Activated naive CD4-positive, alpha-beta T cell treated with anti-CD3 and anti-CD28 coated beads for 36 hours (primary cell): ENCODE measurements around the gene VPS26C. TPM values are rescaled to one million over a fixed set of nuclear protein-coding genes. Genes with fewer than 3 reads are reported as not detected.

Source experiments
- CTCF ChIA-PET: fragments of 350-600 bp; sonication (Branson Sonifier 250); formaldehyde crosslinking; loops from one replicate; lab custom pipeline; 2021; ENCODE audit warnings: antibody characterized with exemption; lab: Charles Lee
- DNase-seq: peaks from one replicate; pipeline ENCODE4 v3.0.0-alpha.2; 2020
- H3K27ac Mint-ChIP-seq: one replicate; pipeline ENCODE4 v1.8.0; 2021; ENCODE audit warnings: mild to moderate bottlenecking, mixed read lengths
- H3K27me3 Mint-ChIP-seq: one replicate; pipeline ENCODE4 v1.8.0; 2021; ENCODE audit warnings: low read depth, mixed read lengths
- H3K36me3 Mint-ChIP-seq: one replicate; pipeline ENCODE4 v1.8.0; 2021; ENCODE audit warnings: low read depth, mixed read lengths
- H3K4me1 Mint-ChIP-seq: one replicate; pipeline ENCODE4 v1.8.0; 2021; ENCODE audit warnings: low read depth, mixed read lengths
- H3K4me3 Mint-ChIP-seq: one replicate; pipeline ENCODE4 v1.8.0; 2021; ENCODE audit warnings: mild to moderate bottlenecking, moderate library complexity, mixed read lengths
- H3K9me3 Mint-ChIP-seq: one replicate; pipeline ENCODE4 v1.8.0; 2021; ENCODE audit warnings: mixed read lengths
- intact Hi-C: fragments of 100-400 bp; cut with micrococcal nuclease; formaldehyde crosslinking; loops from one replicate; pipeline ENCODE4 v1.15.1; 2023
- total RNA-seq, 2 experiments: library from RNA; stranded (reverse); gene quantifications; one replicate each; pipeline ENCODE4 v1.2.3, GENCODE V29; 2021

The VPS26C gene
- total RNA-seq, 2 experiments from 2014 or later: 50.1 to 51.0 TPM

DNA sequence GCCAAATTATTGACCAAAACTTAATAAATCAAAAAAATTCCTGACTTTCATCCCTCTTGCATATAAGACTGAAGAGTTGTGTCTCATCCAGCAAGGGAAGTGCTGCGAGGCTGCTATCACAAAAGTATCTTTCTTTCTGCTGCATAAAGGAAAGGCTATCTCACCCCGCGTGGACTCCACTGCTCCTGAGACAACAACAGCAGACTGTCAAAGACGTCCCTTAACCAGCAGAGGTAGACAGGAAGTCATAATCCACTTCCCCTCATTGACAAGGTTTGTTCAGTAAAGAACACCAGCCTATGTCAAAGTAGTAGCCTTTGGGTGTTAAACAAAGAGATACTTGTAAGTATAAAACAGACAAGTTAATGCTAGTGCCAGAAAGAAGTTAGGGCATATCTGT, 29.4 kb downstream of the VPS26C start:
- H3K4me1 Mint-ChIP-seq: peaks cover 20% of the 10 kb centered on the region
- CTCF ChIA-PET: interaction anchor here (1.3 kb wide), 1 partner anchor 17 kb away, joined by 4 read pairs; no protein-coding TSS in a partner anchor
- H3K27ac Mint-ChIP-seq: peak overlapping the region; percentile 61

DNA sequence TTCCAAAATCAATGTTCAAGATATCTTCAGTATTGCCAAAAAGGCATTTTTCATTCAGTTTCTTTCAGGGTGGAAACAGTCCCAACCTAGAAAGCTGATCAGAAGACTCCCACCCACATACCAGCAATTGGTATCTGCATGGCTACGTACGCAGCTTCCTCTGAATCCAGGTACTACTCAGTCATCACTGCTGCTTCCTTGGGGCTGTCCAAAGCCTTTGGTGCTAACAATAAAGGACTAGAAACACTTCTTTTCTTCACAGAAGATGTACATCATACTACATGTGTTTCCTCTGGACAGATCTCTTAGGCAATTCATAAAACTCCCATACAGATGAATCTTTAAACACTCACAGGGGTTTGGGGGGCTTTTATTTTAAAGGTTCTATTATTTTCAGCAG, 29.8 kb downstream of the VPS26C start:
- Mint-ChIP-seq H3K27me3 (no peaks in the 10 kb centered on the region), H3K4me3 (no peak overlapping the region), H3K9me3 (no peaks in the 10 kb centered on the region), H3K36me3 (peaks cover 18% of the 10 kb centered on the region), H3K27ac (peak overlapping the region; percentile 61), H3K4me1 (peaks cover 20% of the 10 kb centered on the region)
- CTCF ChIA-PET: no interaction called here
- intact Hi-C loops: no loop called here
- no peak for DNase-seq

More for the DNA sequence above, 29.4 kb downstream of the VPS26C start:
- H3K27me3 Mint-ChIP-seq: no peaks in the 10 kb centered on the region
- no peak for DNase-seq
- intact Hi-C loops: no loop called here
- H3K9me3 Mint-ChIP-seq: no peaks in the 10 kb centered on the region
- H3K36me3 Mint-ChIP-seq: peaks cover 17% of the 10 kb centered on the region
- H3K4me3 Mint-ChIP-seq: no peak overlapping the region

DNA sequence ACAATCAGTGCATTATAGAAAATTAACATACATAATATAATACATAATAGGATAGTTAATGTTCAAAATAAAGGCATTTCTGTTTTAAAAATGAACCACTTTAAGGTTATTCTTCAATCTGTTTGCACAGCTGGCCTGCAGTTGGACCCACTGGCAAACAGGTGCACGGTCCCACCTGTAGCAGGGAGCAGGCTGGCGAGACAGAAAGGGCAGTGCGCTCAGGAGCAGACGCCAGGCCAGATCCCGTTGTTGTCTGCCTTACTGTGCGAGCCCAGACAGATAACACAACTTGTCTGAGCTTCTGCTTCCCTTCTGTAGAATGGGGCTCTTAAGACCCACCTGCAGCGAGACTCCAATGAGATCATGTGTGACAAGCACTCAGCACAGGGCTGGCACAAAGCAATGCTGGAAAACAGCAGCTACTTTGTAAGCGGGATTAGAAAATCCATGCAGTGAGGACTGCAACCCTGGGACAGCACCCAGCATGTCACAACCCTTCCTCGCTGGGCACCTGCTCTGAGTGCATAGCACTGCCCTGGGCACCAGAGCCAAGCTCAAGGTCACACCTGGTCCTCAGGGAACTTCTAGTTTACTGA, 33.5 kb downstream of the VPS26C start:
- H3K9me3 Mint-ChIP-seq: no peaks in the 10 kb centered on the region
- peaks cover 16% of the 10 kb centered on the region for H3K4me1 Mint-ChIP-seq
- intact Hi-C loops: no loop called here
- peaks cover 22% of the 10 kb centered on the region for H3K36me3 Mint-ChIP-seq
- no peak for DNase-seq
- CTCF ChIA-PET: no interaction called here
- H3K27ac Mint-ChIP-seq: no peak overlapping the region
- H3K27me3 Mint-ChIP-seq: no peaks in the 10 kb centered on the region
- no peak overlapping the region for H3K4me3 Mint-ChIP-seq

DNA sequence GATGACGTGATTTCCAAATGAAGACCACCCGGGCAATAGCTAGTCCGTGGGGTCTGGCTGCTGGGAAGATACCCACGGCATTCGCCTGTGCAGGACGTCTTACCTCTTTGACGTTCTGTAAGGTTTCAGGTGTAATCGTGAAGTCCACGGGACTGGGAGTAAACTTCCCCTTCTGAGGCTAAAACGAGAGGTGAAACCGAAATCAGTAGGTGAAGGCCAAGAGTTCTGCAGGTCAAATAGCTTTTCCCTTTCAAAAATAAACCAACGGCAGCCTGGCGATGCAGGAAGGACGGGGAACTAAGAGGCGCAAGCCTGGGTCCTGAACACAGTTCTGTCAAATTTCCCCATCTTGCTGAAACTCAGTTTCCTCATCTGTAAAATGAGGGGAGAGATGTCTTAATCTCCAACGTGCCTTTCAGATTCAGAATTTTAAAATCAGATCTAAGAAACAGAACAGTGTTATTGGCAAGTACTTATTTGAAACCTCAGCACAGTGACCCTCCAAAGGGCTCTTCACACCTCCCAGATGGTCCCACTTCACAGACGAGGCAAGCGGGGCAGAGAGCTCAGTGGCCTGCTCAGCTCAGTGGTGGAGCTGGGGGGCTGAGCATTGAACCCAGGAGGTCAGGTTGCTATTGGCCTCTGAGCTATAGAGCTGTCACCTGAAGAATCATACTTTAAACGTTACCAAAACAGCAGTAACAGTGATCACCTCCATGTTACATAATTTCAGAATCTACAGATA, 34.7 kb downstream of the VPS26C start:
- peaks cover 4% of the 10 kb centered on the region for H3K4me1 Mint-ChIP-seq
- CTCF ChIA-PET: interaction anchor here (0.9 to 1.1 kb wide), 2 partner anchors 12 to 14 kb away, joined by 3 read pairs; no protein-coding TSS in a partner anchor
- peaks cover 21% of the 10 kb centered on the region for H3K36me3 Mint-ChIP-seq
- no peaks in the 10 kb centered on the region for H3K27me3 Mint-ChIP-seq
- no peak for DNase-seq
- H3K4me3 Mint-ChIP-seq: no peak overlapping the region
- H3K9me3 Mint-ChIP-seq: no peaks in the 10 kb centered on the region
- H3K27ac Mint-ChIP-seq: no peak overlapping the region
- intact Hi-C loops: no loop called here

DNA sequence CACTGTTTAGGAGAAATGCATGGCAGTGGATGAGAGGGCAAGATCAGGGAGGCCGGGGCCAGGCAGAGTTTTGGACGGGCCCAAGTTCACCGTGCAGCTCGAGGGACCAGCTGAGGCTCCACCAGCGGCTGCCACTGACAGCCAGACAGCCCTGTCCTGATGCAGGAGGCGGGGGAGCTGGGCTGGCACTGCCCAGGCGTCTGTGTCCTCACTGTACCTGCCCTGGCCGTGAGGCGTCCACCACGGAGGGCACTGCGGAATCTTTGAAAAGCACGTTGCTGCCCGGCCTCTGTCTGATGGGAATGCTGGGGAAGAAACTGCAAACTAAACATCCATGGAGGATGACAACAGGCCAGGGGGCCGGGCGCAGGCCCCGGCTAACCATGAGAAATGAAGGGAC, 35.5 kb downstream of the VPS26C start:
- CTCF ChIA-PET: interaction anchor here (0.9 to 1.1 kb wide), 2 partner anchors 11 to 14 kb away, joined by 3 read pairs; no protein-coding TSS in a partner anchor
- H3K4me1 Mint-ChIP-seq: peaks cover under 1% of the 10 kb centered on the region
- intact Hi-C loops: no loop called here
- H3K27ac Mint-ChIP-seq: peak overlapping the region; percentile 9
- no peak for DNase-seq
- H3K27me3 Mint-ChIP-seq: no peaks in the 10 kb centered on the region
- H3K36me3 Mint-ChIP-seq: peaks cover 24% of the 10 kb centered on the region
- H3K9me3 Mint-ChIP-seq: no peaks in the 10 kb centered on the region
- no peak overlapping the region for H3K4me3 Mint-ChIP-seq

DNA sequence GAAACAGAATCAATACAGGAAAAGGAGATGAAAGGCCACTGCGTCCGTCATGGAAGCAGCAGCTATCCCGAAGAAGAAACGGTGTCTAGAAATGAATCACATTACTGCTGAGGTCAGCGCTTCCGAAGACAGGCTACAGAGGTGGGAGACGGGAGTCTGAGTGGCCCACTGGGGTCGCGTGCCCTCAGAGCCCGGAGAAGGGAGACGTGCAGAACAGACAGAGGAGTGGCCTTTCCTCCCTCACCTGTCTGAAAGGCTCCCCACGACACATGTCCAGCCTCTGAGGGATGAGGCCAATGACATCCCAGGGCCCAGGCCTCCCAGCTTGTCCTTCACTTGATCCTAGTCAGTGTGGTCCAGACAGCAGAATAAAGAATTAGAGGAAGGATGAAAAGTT, 35.9 kb downstream of the VPS26C start:
- intact Hi-C loops: no loop called here
- Mint-ChIP-seq H3K9me3 (no peaks in the 10 kb centered on the region), H3K27me3 (no peaks in the 10 kb centered on the region), H3K4me3 (no peak overlapping the region), H3K36me3 (peaks cover 27% of the 10 kb centered on the region), H3K27ac (peak overlapping the region; percentile 9), H3K4me1 (peaks cover 2% of the 10 kb centered on the region)
- CTCF ChIA-PET: interaction anchor here (1.1 kb wide), 1 partner anchor 15 kb away, joined by 3 read pairs; no protein-coding TSS in a partner anchor
- DNase-seq: no peak

DNA sequence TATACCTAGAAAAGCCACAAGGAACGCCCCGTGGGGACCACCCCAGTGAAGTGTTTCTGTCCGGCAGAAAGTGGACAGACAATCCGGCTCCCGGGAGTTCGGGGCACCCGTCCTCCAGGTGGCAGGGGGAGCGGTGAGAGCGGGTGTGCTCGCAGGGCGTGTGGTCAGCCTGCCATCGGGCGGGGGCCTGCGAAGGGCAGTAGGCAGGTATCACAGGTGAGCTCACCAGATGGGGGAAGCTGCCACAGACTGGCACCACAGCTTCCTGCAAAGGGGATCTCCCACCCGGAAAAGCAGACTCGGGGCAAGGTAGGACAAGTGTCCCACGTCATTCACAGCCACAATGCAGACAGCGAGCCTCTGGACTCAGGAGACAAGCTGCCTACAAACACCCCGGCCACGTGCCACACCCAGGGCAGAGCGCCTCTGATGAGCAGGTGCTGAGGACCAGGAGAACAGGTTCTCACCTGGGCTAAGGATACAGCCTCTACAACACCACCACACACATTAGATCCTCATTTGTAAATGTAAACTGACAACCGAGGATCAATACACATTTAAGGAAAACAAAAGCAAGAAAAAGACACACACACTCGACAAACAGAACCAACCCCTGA, 36.4 kb downstream of the VPS26C start:
- CTCF ChIA-PET: no interaction called here
- H3K4me3 Mint-ChIP-seq: no peak overlapping the region
- no peak overlapping the region for H3K27ac Mint-ChIP-seq
- peaks cover 6% of the 10 kb centered on the region for H3K4me1 Mint-ChIP-seq
- H3K9me3 Mint-ChIP-seq: no peaks in the 10 kb centered on the region
- H3K27me3 Mint-ChIP-seq: no peaks in the 10 kb centered on the region
- H3K36me3 Mint-ChIP-seq: peaks cover 31% of the 10 kb centered on the region
- intact Hi-C loops: no loop called here
- no peak for DNase-seq

DNA sequence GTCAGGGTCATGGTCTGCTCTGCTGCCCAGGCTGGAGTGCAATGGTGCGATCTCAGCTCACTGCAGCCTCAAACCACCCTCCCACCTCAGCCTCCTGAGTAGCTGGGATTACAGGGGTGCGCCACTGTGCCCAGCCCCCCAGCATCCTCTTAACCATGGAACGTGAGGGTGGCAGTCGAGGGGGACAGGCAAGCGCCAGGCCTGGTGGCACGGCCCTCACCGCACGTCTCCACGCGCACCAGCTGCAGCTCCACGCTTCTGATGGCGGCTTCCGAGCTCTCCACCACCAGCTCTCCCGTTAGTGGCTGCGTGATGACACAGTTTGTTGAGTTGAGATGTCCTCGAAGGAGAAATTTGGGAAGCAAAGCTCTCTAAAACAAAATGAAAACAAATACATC, 39.1 kb downstream of the VPS26C start:
- Mint-ChIP-seq H3K27me3 (no peaks in the 10 kb centered on the region), H3K36me3 (peaks cover 51% of the 10 kb centered on the region), H3K4me1 (peaks cover 33% of the 10 kb centered on the region), H3K4me3 (no peak overlapping the region), H3K27ac (no peak overlapping the region), H3K9me3 (no peaks in the 10 kb centered on the region)
- DNase-seq: no peak
- CTCF ChIA-PET: interaction anchor here (0.6 kb wide), 1 partner anchor 899 kb away, joined by 3 read pairs; no protein-coding TSS in a partner anchor
- intact Hi-C loops: no loop called here

DNA sequence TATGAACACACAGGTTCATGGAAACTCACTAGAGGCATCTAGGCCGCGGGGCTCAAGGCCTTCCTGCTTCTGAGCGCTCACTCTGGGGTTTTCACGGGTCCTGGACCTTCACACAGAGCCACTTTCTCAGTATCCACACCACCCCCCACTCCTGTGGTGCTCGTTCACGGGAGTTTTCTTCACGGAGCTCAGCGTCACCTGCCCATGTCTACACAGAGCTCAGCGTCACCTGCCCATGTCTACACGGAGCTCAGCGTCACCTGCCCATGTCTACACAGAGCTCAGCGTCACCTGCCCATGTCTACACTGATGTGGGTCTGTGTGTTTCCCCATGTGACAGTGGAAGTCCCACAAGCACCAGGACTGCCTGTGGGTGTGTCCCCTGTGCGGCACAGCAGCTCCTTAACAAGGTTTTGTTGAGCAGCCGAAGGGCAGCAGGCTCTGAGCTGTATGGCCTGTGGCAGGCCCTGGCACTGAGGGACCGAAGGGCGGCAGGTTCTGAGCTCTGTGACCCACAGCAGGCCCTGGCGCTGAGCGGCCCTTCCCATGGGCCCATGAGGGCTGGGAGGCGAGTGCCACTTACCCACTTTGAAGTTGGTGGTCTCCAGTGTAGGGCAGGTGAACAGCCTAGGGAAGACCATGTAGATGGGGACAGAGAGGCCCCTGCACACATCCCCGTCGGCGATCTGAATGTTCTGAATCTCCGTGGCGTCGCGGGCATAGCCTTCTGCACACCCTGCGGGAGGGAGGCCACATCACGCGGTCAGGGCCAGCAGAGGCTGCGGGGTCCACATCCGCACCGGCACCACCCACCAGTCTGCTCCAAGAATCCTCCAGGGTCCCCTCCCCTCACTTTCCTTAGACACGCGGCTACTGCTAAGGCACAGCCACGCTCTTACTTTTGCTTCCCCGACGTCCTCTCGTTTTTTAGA, 39.8 kb downstream of the VPS26C start:
- peaks cover 37% of the 10 kb centered on the region for H3K4me1 Mint-ChIP-seq
- CTCF ChIA-PET: interaction anchor here (0.6 kb wide), 1 partner anchor 900 kb away, joined by 3 read pairs; no protein-coding TSS in a partner anchor
- no peaks in the 10 kb centered on the region for H3K9me3 Mint-ChIP-seq
- H3K27ac Mint-ChIP-seq: no peak overlapping the region
- intact Hi-C loops: no loop called here
- DNase-seq: no peak
- no peak overlapping the region for H3K4me3 Mint-ChIP-seq
- H3K27me3 Mint-ChIP-seq: no peaks in the 10 kb centered on the region
- peaks cover 53% of the 10 kb centered on the region for H3K36me3 Mint-ChIP-seq

DNA sequence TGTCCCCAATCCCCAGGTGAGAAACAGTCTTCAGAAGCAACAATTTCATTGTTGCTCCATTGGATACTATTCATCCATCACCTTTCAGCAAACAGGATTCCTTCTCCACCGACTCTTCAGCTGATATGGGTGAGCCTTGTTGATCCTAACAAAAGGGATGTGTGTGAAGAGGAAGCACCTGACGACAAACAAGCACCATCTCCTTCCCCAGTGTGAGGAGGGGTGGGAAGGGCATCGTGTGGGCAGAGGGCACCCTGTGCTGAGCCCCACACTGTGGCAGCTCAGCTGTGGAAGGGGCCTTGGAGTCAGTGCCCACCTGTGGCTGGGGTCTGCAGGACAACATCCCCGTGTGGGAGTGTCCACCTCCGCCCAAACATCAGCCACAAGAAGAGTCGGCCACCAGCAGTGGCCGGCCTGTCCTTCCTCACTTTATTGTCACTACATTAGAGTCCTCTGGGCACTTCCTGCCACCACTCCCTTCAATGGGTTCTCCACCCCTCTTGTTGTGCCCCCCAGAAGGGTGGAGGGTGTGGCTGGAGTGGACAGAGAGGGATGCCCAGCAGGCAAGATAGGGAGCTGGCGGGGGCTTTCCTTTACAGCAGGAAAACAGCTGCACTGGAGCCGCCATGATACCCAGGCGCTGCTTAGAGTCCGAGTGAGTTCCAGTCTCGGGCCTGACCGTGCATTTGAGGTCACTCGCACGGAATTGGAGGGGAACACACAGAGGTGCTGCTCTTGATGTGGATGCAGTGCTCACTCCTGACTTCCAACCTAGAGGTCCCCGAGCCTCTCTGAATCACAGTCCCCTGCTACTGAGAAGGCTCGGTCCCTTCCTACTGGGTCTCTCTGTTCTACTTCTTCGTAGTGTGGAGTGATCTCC, 40.9 kb downstream of the VPS26C start:
- CTCF ChIA-PET: interaction anchor here (0.6 kb wide), 1 partner anchor 65 kb away, joined by 3 read pairs; no protein-coding TSS in a partner anchor
- peaks cover 49% of the 10 kb centered on the region for H3K36me3 Mint-ChIP-seq
- DNase-seq: no peak
- H3K27ac Mint-ChIP-seq: peak overlapping the region; percentile 75
- H3K4me1 Mint-ChIP-seq: peaks cover 44% of the 10 kb centered on the region
- intact Hi-C loops: no loop called here
- peaks cover 2% of the 10 kb centered on the region for H3K9me3 Mint-ChIP-seq
- peak overlapping the region; percentile 59 for H3K4me3 Mint-ChIP-seq
- no peaks in the 10 kb centered on the region for H3K27me3 Mint-ChIP-seq
